Raji (cell line): ENCODE measurements around the gene UMPS.

Experiments used
- POLR2A ChIP-seq: IDR thresholded peaks from 2 replicates; pipeline ENCODE4 v1.6.1; 2011; ENCODE audit warnings: low read depth, low read length, control low read depth; ENCODE audit not compliant: insufficient read depth

UMPS gene

DNA sequence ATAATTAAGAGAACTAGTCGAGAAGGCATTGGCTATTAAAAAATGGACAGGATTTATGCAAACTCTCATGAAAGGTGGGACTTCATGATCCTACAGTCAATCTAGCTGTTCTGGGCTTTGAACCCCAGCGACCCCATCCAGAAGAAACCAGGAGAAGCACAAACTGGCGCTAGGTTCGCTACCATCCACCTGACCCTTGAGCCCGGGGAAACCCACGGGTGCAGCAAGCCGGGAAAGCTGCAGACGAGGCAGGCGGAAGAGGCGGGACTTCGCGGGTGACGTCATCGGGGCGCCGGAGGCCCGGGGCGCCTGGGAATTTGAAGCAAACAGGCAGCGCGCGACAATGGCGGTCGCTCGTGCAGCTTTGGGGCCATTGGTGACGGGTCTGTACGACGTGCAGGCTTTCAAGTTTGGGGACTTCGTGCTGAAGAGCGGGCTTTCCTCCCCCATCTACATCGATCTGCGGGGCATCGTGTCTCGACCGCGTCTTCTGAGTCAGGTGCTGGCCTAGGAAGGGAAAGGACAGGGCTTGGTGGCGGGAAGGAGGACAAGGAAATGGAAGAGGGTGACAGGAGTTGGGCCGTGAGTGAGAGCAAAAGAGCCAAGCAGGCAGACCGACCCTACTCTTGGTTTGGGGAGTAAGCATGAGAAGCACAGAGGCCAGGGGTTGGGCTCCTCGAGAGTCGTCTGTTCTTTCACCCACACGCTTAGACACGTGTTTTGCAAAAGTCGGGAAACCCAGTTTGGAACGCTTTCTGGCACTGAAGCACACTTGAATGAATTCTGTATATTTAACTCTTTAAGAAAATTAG is at the start of gene UMPS:
Gene UMPS, plus strand, starts transcription at position 324 of the 812 bp plus-strand sequence. Its CDS starts 20 bp downstream, at position 344.
- TF ChIP-seq POLR2A: peak; percentile 90

- no peak for TF ChIP-seq POLR2A
Measured at GRCh38 chr3:124680521-124680920, 49.7 kb upstream of the UMPS start.

- no peak for TF ChIP-seq POLR2A
Measured at GRCh38 chr3:124682263-124682662, 48.0 kb upstream of the UMPS start.

- no peak for TF ChIP-seq POLR2A
Measured at GRCh38 chr3:124684459-124684858, 45.8 kb upstream of the UMPS start.

DNA sequence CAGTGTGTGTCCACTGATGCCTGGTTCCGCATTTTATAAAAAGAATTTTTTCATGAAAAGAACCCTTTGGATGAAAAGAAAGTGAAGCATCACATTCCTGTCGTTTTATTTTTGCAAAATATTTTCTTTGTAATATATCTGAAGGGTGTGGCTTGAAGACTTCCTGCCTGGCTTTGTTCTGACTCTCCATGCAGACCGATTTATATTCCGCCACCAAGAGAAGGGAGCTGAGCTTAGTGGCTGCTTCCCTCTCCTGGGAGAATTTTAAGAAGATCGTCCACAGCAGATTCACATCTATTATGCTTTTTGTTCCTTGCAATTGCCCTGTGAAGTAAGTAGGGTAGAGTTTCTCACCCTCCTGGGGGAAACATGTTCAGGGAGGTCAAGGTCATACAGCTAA is 45.2 kb upstream of the UMPS start:
- no peak for TF ChIP-seq POLR2A

GRCh38 chr3:124685481-124685880 is 44.8 kb upstream of the UMPS start:
- TF ChIP-seq POLR2A: no peak

DNA sequence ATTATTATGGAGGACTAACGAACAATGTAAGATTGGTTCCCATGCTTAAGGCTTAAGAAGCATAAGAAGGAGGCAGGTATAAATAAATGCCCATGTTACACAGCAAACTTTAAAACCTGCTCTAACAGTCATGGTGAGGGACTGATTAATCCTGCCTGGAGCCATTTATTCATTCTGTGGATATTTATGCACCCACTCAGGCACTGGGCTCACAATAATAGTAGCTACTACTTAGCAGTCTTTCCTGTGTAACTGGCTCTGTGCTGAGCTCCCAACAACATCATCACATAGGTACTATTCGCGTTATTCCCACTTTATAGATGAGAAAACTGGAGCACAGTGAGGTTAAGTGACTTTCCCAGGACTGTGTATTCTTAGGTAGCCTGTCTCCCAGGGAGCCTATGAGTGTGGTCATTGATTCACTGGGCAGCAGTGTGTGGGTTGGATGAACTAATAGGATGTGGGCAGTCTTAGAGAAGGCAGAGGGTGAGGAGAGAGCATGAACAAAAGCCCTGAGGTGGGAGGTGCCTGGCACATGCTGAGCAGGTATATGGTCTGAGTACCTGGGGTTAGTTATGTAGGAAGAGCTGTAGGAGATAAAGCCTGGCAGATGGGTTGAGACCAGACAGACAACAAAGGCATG is 44.1 kb upstream of the UMPS start:
- TF ChIP-seq POLR2A: no peak

DNA sequence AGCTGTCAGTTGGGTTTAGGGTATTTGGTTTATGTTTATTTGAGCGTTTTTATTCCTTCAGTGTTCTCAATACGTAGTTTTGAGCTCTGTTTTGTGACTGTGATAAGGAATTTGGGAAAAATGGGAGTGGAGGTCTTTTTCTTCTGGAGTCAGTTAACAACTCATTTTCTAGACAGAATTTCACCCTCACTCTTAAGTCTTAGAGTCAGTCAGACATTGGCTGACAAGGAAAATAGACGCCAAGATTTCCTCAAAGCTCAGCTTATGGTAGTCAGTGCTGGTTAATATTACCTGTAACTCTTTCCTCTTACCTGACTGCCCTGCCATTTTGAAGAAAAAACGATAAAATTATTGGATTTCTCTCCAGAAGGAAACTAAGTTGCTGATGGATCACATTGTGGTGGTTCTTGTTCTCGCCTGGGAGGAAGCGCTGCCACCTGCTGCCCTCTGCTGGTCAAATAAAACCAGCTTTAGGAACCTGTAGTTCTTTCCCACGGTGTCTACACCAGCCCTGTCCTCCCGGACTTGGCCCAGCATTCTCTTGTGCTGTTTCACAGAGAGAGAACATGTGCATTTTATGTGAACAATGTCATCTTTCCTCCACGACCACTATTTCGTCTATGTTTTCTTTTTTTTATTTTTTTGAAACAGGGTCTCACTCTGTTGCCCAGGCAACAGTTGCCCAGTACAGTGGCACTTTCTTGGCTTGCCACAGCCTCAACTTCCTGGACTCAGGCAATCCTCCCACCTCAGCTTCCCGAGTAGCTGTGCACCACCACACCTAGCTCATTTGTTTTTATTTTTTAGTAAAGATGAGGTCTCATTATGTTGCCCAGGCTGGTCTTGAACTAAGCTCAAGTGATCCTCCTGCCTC is 41.4 kb upstream of the UMPS start:
- no peak for TF ChIP-seq POLR2A

DNA sequence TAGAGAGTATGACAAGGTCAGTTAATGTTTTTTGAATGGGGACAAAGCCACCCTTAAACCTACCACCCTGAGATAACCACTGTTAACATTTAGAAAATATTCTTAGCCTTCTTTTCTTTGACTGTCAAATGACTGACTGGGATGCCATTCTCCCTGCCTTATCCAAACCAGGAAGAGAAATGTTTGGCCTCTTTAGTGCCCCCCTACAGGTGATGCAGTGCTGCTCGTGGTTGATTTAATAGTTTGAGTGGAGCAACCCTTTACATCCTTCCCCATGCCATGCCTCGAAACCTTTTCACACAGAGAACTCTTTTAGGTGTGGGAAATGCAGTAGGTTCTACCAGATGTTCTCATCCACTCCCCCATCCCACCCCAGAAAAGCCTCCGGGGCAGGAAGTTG is 38.7 kb upstream of the UMPS start:
- TF ChIP-seq POLR2A: no peak

DNA sequence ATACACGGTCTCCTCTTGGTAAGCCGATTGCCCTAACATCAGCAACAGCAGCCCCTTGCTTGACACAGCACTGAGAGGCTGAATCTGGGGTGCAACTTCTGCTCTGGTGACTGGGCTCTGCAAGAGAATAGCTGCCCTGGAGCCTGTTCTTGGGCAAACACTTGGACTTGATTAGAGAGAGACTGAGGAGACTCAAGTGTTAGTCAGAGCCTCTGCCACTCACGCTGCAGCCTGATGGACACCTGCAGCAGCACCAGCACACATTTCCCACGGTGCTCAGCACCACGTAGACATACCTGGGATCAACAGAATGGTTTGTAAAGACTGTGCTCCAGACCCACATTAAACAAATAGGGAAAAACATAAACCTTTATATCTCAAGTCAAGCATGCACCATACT is 35.8 kb upstream of the UMPS start:
- no peak for TF ChIP-seq POLR2A

GRCh38 chr3:124695369-124695768 is 34.9 kb upstream of the UMPS start:
- TF ChIP-seq POLR2A: no peak

DNA sequence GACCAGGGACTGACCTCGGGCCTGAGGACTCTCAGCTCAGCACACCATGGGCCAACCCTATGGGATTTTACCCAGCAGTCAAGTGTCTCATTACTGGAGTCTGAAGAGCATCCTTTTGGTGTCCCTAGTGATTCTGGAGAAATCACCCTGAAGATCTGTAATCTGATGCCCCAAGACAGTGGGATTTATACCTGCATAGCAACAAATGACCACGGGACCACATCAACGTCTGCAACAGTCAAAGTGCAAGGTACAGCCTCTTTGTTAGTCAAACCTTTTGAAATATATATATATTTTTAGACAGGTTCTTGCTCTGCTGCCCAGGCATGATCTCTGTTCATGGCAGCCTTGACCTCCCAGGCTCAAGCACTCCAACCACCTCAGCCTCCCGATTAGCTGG is 34.2 kb upstream of the UMPS start:
- no peak for TF ChIP-seq POLR2A

- no peak for TF ChIP-seq POLR2A
Measured at GRCh38 chr3:124697302-124697701, 33.0 kb upstream of the UMPS start.

DNA sequence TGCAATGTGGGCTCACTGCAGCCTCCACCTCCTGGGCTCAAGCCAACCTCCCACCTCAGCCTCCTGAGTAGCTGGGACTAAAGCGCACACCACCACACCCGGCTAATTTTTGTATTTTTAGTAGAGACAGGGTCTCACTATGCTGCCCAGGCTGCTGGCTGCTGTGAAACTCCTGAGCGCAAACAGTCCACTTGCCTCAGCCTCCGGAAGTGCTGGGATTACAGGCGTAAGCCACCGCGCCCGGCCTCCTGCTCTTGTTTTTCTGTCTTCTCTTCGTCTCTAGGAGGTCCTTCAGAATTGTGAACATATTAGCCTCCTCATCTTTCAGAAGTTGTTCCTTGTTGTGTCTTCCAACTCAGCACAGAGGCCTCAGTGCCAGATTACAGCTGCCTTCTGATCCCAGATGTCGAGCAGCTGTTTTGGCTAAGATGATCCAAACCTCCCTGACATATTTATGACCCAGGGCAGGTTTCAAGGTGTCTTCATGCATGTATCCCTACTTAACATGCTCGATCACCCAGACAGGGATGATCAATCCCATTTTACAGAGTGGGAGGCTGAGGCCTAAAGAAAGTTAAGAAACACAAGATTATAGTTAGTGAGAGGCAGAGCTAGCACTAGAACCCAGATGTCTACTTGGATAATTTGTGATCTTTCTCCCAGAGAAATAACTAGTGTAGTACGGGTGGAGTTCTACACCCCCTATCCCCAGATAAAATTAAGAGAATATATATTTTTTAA is 32.1 kb upstream of the UMPS start:
- TF ChIP-seq POLR2A: no peak

GRCh38 chr3:124699051-124699450 is 31.2 kb upstream of the UMPS start:
- no peak for TF ChIP-seq POLR2A
